GM18909 (cell line): ENCODE measurements around the gene TACO1.

Experiments
- ATAC-seq: cut with Tn5 transposase; IDR thresholded peaks from one replicate; pipeline ENCODE4 v1.9.1; 2021; ENCODE audit warnings: mild to moderate bottlenecking; ENCODE audit not compliant: unreplicated experiment, poor library complexity

The TACO1 gene

DNA sequence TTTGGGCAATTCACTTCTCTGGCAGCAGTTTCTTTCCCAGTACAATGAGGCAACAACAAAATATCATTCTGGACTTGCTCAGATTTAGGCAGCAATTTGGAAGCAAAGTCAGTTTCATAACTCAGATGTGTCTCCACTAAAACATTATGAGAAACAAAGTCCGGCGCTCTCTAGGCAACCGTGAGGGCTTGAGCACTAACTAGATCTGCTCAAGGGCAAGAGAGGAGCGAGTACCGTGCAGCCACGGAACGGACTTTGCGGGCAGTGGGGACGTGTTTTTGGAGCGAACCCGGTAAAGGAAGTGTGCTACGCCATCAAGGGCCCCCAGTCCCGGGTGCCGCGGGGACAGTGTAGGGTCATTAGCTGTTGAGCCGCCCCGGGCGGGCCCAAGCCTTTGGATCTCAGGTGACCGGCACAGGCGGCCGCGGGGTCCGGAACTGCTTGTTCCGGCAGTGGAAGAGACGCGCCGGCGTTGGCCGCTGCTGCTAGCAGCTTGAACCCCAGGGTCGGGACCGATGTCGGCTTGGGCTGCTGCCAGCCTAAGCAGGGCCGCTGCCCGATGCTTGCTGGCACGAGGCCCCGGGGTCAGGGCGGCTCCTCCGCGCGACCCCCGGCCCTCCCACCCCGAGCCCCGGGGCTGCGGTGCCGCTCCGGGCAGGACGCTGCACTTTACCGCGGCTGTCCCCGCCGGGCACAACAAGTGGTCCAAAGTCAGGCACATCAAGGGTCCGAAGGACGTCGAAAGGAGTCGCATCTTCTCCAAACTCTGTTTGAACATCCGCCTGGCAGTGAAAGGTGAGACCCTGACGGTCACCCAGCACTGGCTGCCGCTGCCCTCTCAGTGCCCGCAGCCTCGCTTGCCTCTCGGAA is at the start of gene TACO1:
TSS of gene TACO1 (plus strand) at position 327 of the 870 bp plus-strand sequence. CDS start at position 516, 189 bp downstream.
- peak; percentile 81 for ATAC-seq

DNA sequence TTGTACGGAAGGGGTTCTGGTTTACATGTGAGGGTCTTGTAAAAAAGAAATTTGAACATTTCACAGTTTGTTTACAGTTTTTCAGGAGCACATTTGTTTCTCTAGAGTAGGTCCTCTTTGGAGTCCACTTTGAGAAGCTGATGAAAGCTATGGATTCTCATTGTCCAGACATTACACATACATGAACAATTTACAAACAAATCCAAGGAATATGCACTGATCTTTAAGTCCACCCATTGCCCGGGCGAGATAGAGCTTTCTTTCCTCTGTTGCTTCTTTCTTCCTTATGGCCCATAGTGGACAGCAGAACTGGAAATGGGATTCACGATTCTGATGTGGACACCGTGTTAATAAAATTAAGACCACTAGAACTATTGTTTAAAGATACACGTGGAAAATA is 48.5 kb upstream of the TACO1 start:
- no peak for ATAC-seq

DNA sequence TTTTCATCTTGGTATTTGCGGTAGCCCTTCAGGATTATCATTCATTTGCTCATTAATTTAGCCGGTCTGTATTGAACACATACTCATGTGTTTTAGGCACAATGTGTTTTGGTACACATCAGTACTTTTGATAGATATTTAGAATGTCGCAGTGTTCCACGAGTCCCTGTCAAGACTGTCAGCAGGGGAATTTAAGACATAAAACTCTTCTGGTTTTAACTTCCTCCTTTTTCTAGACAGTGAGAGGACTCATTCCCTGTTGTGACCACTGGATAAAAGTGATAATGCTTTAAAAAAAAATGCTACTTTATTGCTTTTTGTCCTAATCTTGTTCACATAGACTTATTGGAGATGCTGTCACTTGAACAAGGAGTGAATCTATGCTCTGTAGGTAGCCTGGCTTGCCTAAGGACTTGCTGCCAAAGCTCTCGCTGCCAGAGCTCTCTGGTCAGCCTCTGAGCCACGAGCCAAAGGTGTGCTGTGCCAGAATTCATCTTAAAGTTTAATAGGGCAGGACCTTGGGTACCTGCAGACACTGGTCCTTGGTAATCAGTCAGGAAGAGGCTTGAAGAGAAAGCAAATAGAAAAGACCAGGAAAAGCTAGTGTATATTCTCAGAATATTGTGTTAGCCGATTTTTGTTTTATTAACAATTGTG is 45.1 kb upstream of the TACO1 start:
- ATAC-seq = no peak

DNA sequence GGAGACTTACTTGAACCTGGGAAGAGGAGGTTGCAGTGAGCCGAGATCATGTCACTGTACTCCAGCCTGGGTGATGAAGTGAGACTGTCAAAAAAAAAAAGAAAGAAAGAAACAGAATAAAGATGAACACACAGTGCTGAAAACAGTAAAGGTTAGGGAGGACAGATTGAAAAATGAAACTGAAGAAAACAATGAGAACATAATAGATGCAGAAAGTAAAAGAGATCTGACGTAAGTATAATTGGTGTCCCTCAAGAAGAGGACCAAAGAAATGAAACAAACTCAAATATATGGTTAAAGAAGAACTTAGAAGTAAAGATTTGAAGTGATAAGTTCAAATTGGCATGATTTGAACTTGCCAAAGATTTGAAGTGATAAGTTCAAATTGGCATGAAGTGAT is 43.3 kb upstream of the TACO1 start:
- ATAC-seq = no peak

DNA sequence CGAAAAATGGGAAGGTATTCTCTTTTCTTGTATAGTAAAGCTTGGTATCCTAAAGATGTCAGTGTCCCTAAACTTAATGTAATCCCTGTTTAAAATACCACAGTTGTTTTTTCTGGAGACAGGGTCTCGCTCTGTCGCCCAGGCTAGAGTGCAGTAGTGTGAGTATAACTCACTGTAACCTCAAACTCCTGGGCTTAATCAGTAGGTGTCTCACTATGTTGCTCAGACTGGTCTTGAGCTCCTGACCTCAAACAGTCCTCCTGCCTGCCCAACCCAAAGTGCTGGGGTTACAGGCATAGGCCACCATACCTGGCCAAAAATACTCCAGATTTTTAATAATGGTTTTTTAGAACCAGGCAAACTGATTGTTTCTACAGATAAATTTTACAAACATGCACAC is 42.3 kb upstream of the TACO1 start:
- ATAC-seq = no peak

DNA sequence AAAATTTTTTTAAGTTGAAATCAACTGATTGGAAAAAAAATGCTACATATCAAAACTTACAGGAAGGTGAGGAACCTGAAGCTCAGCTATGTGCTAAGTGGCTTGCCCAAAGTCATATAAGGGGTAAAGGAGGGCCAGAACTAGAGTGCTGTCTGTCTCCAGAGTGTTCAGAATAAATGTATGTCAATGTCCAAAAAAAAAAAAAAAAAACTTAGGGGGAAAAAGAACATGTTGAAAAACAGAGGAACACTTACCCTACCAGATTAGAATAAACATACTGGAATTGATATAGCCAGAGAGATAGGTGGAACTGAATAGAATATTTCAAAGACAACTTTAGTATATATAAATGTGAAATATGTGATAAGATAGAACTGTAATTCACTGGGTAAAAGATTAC is 38.9 kb upstream of the TACO1 start:
- ATAC-seq = no peak

- no peak for ATAC-seq
These were observed 37.4 kb upstream of the TACO1 start for GRCh38 chr17:63563339-63563738.

- ATAC-seq = no peak
These were observed 36.1 kb upstream of the TACO1 start for GRCh38 chr17:63564562-63564961.

GRCh38 chr17:63567229-63567628 is 33.5 kb upstream of the TACO1 start:
- ATAC-seq = no peak

GRCh38 chr17:63568563-63568962 is 32.1 kb upstream of the TACO1 start:
- no peak for ATAC-seq

DNA sequence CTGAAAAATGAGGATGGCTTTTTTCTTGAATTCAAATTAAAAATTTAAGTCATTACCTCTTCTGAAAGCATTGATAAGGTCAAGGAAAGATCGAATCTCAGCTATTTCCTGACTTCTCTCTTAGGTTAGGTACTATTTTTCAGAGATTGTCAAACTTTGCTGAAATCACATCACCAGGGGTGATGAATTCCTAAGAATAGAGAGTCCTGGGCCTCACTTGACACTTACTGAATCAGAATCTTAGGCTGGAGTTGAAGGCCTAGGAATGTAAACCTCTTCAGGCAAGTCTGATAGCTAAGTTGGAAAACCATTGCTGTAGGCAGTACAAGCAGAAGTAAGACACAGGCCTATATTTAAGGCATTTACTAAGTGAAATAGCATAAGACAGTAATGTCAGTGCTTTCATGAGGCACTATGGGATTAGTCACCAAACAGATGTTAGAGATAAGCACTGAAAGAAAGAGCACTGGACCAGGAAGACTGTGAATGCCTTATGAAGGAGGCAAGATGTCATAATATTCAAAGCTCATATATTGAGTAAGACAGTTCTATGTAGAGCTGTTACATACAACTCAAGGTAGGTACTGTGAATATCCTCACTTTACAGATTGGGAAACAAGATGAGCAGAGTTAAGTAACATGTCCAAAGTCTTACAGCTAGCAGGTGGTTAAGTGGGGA is 28.9 kb upstream of the TACO1 start:
- ATAC-seq = no peak

- ATAC-seq = no peak
These were observed 27.1 kb upstream of the TACO1 start for GRCh38 chr17:63573634-63574033.

GRCh38 chr17:63578027-63578768 is 22.5 kb upstream of the TACO1 start:
- ATAC-seq = no peak

DNA sequence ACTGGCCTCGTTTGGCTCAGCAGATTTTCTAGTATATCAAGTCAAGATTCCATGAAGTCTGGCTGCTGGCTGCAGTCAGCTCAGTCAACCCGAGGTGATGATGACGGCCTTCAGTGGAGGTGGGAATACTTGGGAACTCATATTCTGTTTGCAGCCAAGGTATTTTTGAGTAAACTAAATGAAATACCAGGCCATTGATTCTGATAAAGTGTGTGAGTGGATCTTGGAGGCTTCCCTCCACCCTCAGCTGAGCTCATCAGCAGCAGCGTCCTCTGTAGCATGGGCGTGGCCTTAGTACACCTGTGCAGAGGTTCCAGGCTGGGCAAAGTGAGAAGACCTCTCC is 22.0 kb upstream of the TACO1 start:
- ATAC-seq = no peak

GRCh38 chr17:63579633-63580032 is 21.1 kb upstream of the TACO1 start:
- no peak for ATAC-seq

- no peak for ATAC-seq
These were observed 12.9 kb upstream of the TACO1 start for GRCh38 chr17:63587770-63588169.

GRCh38 chr17:63588797-63589196 is 11.9 kb upstream of the TACO1 start:
- no peak for ATAC-seq

GRCh38 chr17:63589646-63590045 is 11.0 kb upstream of the TACO1 start:
- ATAC-seq = no peak

- ATAC-seq = no peak
These were observed 7.9 kb upstream of the TACO1 start for GRCh38 chr17:63592797-63593196.

GRCh38 chr17:63595132-63595531 is 5.6 kb upstream of the TACO1 start:
- no peak for ATAC-seq
